Measurements from ENCODE around the gene LIPI.

Gene LIPI

DNA sequence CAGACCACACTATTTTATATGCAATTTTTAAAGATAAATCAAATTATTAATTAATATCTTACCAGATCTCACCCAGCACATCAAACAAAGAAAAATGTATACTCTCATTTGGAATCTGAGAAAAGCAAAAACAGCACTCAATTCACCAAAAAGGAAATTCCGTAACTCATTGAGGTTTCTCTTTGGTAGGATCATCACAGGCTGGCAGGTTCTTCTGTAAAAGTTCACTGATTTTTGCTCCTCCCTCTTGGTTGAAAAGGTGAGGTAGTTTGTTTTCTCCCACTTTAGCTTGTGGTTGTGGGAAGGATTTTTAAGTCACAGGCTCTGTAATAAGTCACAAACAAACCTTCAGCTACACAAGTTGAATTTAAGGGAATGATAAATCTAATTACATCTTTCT, at the start of gene LIPI:
Gene LIPI (minus strand): TSS at position 218 of the 400 bp plus-strand sequence. CDS start 110 bp downstream, at position 108.
- no peak within 1 kb of the TSS for H3K9ac ChIP-seq (ENCODE audit: low read depth in 1 of 2, low read length in 2 of 2)
- H3K9me3 ChIP-seq (ENCODE audit: control insufficient read depth in 1 of 2, low read length in 2 of 2): no peaks in the 10 kb centered on the region
- H3K27me3 ChIP-seq (ENCODE audit: control insufficient read depth in 1 of 2, insufficient read depth in 2 of 2, low read length in 2 of 2): peaks cover 0 to 4% of the 10 kb centered on the region in 2 donors
- no peak within 1 kb of the TSS for H3K27ac ChIP-seq (ENCODE audit: low read depth, low read length)
- H3K4me3 ChIP-seq (ENCODE audit: low read depth in 1 of 2, low read length in 2 of 2): no peak within 1 kb of the TSS
- H3K4me1 ChIP-seq (ENCODE audit: control insufficient read depth in 1 of 2, insufficient read depth in 2 of 2, low read length in 2 of 2): no peaks in the 10 kb centered on the region
- H3K36me3 ChIP-seq (ENCODE audit: control insufficient read depth in 1 of 2, insufficient read depth in 2 of 2, low read length in 2 of 2): no peaks in the 10 kb centered on the region

DNA sequence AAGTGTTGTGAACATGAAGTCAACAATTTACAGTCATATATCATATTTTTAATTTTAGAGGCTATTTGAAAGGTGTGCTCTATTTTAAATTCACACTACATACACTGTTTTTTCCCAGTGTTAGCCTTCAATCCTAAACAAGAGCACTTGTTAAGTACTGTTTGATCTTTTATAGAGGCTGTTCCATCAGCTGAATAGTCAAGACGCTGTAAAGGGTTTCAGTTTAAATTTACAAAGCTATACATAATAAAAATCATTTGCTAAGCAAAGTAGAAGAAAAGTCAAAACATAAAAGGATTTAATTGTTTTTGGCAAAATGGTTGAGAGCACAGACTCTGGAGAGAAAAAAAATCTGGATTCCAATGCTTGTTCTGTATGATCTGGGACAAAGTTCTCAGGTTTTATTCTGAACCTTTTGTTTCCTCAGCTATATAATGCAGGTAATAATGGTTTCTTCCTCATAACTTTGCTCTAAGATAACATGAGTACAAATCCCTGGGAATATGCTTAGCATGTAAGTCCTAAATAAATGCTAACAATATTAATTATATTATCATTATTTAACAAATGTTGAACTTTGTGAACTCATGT, 49.5 kb upstream of the LIPI start:
- Histone ChIP-seq H3K27ac (ENCODE audit: low read depth, low read length) (no peak overlapping the region), H3K4me1 (ENCODE audit: control insufficient read depth in 1 of 2, insufficient read depth in 2 of 2, low read length in 2 of 2) (peaks cover 15 to 19% of the 10 kb centered on the region in 2 donors), H3K9me3 (ENCODE audit: control insufficient read depth in 1 of 2, low read length in 2 of 2) (no peaks in the 10 kb centered on the region), H3K9ac (ENCODE audit: low read depth in 1 of 2, low read length in 2 of 2) (no peak overlapping the region), H3K27me3 (ENCODE audit: control insufficient read depth in 1 of 2, insufficient read depth in 2 of 2, low read length in 2 of 2) (no peaks in the 10 kb centered on the region), H3K4me3 (ENCODE audit: low read depth in 1 of 2, low read length in 2 of 2) (peak overlapping the region in 1 of 2 donors; percentile 42), H3K36me3 (ENCODE audit: control insufficient read depth in 1 of 2, insufficient read depth in 2 of 2, low read length in 2 of 2) (no peaks in the 10 kb centered on the region)

DNA sequence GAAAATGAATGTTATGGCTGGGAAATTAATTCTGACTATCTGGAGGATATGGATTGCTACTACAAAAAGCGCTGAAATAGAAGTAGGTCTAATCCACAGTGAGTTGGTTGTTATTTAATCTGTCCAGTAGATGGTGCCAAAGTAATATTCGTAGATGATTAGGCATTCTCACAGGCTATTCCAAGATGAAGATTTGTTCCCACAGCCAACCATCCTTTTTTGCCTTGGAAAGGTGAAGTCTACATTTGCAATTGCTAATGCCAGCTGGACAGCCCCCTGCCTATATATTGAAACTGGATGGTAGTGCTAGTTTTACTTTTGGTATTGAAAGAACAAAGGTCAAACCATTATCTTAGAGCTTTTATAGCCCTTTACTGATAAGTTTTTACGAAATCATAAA, 49.0 kb upstream of the LIPI start:
- Histone ChIP-seq H3K27me3 (ENCODE audit: control insufficient read depth in 1 of 2, insufficient read depth in 2 of 2, low read length in 2 of 2) (no peaks in the 10 kb centered on the region), H3K4me1 (ENCODE audit: control insufficient read depth in 1 of 2, insufficient read depth in 2 of 2, low read length in 2 of 2) (peaks cover 15 to 19% of the 10 kb centered on the region in 2 donors), H3K9me3 (ENCODE audit: control insufficient read depth in 1 of 2, low read length in 2 of 2) (no peaks in the 10 kb centered on the region)

DNA sequence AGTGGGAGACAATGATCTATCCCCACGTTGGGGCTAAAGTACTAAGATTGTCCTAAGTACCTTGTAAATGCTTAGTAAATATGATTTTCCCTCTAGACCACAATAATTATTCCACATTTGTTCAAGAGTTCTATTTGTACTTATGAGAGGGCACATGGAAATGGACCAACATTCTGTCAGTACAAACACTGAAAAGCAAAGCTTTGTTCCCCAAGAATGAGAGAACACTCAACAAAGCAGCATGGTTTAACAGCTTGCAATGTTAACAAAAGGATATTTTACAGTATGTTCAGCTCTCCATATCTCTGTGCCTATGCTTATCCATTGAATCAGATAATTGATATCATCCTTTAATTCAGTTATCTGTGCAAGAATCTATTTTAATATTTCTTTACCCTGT, 40.6 kb upstream of the LIPI start:
- H3K9ac ChIP-seq (ENCODE audit: low read depth in 1 of 2, low read length in 2 of 2): no peak overlapping the region
- H3K4me3 ChIP-seq (ENCODE audit: low read depth in 1 of 2, low read length in 2 of 2): no peak overlapping the region
- peaks cover 6 to 8% of the 10 kb centered on the region in 2 donors for H3K4me1 ChIP-seq (ENCODE audit: control insufficient read depth in 1 of 2, insufficient read depth in 2 of 2, low read length in 2 of 2)
- no peaks in the 10 kb centered on the region for H3K9me3 ChIP-seq (ENCODE audit: control insufficient read depth in 1 of 2, low read length in 2 of 2)
- no peaks in the 10 kb centered on the region for H3K27me3 ChIP-seq (ENCODE audit: control insufficient read depth in 1 of 2, insufficient read depth in 2 of 2, low read length in 2 of 2)
- H3K36me3 ChIP-seq (ENCODE audit: control insufficient read depth in 1 of 2, insufficient read depth in 2 of 2, low read length in 2 of 2): no peaks in the 10 kb centered on the region
- H3K27ac ChIP-seq (ENCODE audit: low read depth, low read length): no peak overlapping the region

More for the DNA sequence above, 49.0 kb upstream of the LIPI start:
- H3K9ac ChIP-seq (ENCODE audit: low read depth in 1 of 2, low read length in 2 of 2): no peak overlapping the region
- no peaks in the 10 kb centered on the region for H3K36me3 ChIP-seq (ENCODE audit: control insufficient read depth in 1 of 2, insufficient read depth in 2 of 2, low read length in 2 of 2)
- H3K27ac ChIP-seq (ENCODE audit: low read depth, low read length): no peak overlapping the region
- H3K4me3 ChIP-seq (ENCODE audit: low read depth in 1 of 2, low read length in 2 of 2): peak overlapping the region; percentile 38 to 60

DNA sequence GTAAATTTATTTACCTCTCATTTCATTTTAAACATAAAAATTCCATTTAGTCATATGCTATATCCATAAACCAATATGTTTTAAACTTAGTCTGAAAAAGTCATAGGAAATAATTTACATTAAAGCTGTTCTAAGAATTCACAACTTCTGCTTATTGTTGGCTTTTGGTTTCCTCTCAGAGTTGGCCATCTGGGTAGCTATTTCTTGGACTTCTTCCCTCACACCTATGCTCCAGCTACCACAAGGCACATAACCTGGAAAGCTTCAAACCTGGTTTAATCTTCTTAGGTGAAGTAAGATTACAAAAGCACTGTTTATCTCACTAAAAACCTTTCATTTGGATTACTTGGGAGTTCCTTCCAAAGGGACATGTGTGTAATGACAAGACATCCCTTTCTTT, 35.0 kb upstream of the LIPI start:
- Histone ChIP-seq H3K4me1 (ENCODE audit: control insufficient read depth in 1 of 2, insufficient read depth in 2 of 2, low read length in 2 of 2) (no peaks in the 10 kb centered on the region), H3K36me3 (ENCODE audit: control insufficient read depth in 1 of 2, insufficient read depth in 2 of 2, low read length in 2 of 2) (no peaks in the 10 kb centered on the region), H3K9ac (ENCODE audit: low read depth in 1 of 2, low read length in 2 of 2) (no peak overlapping the region), H3K27me3 (ENCODE audit: control insufficient read depth in 1 of 2, insufficient read depth in 2 of 2, low read length in 2 of 2) (no peaks in the 10 kb centered on the region), H3K9me3 (ENCODE audit: control insufficient read depth in 1 of 2, low read length in 2 of 2) (no peaks in the 10 kb centered on the region), H3K4me3 (ENCODE audit: low read depth in 1 of 2, low read length in 2 of 2) (no peak overlapping the region), H3K27ac (ENCODE audit: low read depth, low read length) (no peak overlapping the region)

DNA sequence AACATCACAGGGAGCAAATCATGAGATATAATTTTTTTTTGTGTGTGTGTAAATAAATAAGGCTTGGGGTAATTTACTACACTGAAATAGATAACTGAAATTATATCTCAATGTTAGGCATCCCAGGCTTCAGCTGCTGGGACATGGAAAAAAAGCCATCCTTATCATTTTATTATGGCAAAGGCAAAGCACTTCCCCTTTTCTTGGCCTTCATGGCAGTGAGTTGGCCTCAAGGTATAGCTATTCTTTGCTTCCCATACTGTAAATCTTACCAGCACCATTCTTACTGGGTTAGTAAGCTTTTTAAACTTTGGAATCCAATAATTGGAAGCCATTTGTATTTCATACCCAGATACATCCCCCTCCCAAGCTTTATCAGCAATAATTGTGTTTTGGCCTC, 34.2 kb upstream of the LIPI start:
- H3K4me3 ChIP-seq (ENCODE audit: low read depth in 1 of 2, low read length in 2 of 2): no peak overlapping the region
- H3K4me1 ChIP-seq (ENCODE audit: control insufficient read depth in 1 of 2, insufficient read depth in 2 of 2, low read length in 2 of 2): no peaks in the 10 kb centered on the region
- no peak overlapping the region for H3K27ac ChIP-seq (ENCODE audit: low read depth, low read length)
- H3K36me3 ChIP-seq (ENCODE audit: control insufficient read depth in 1 of 2, insufficient read depth in 2 of 2, low read length in 2 of 2): no peaks in the 10 kb centered on the region
- H3K9me3 ChIP-seq (ENCODE audit: control insufficient read depth in 1 of 2, low read length in 2 of 2): no peaks in the 10 kb centered on the region
- H3K27me3 ChIP-seq (ENCODE audit: control insufficient read depth in 1 of 2, insufficient read depth in 2 of 2, low read length in 2 of 2): no peaks in the 10 kb centered on the region
- no peak overlapping the region for H3K9ac ChIP-seq (ENCODE audit: low read depth in 1 of 2, low read length in 2 of 2)

DNA sequence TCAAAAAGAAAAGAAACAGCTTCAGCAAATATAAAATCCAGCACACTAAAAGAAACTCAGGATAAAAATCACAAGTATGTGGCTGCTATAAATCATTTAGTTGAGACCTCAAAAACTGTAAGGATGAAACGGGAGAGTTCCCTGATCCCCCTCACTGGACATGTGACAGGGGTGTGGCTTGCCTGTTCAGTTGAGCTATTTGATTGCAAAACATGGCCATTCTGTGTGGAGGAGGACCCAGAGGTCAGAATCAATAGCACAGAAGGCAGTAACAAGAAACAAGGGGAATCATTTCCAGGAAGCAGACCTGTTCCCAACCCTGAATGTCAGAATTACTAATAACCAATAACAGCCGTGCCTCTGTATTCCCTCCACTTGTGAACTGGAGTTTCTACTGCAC, 33.1 kb upstream of the LIPI start:
- no peaks in the 10 kb centered on the region for H3K36me3 ChIP-seq (ENCODE audit: control insufficient read depth in 1 of 2, insufficient read depth in 2 of 2, low read length in 2 of 2)
- no peaks in the 10 kb centered on the region for H3K9me3 ChIP-seq (ENCODE audit: control insufficient read depth in 1 of 2, low read length in 2 of 2)
- H3K9ac ChIP-seq (ENCODE audit: low read depth in 1 of 2, low read length in 2 of 2): no peak overlapping the region
- H3K4me3 ChIP-seq (ENCODE audit: low read depth in 1 of 2, low read length in 2 of 2): no peak overlapping the region
- H3K27ac ChIP-seq (ENCODE audit: low read depth, low read length): no peak overlapping the region
- no peaks in the 10 kb centered on the region for H3K27me3 ChIP-seq (ENCODE audit: control insufficient read depth in 1 of 2, insufficient read depth in 2 of 2, low read length in 2 of 2)
- H3K4me1 ChIP-seq (ENCODE audit: control insufficient read depth in 1 of 2, insufficient read depth in 2 of 2, low read length in 2 of 2): no peaks in the 10 kb centered on the region

DNA sequence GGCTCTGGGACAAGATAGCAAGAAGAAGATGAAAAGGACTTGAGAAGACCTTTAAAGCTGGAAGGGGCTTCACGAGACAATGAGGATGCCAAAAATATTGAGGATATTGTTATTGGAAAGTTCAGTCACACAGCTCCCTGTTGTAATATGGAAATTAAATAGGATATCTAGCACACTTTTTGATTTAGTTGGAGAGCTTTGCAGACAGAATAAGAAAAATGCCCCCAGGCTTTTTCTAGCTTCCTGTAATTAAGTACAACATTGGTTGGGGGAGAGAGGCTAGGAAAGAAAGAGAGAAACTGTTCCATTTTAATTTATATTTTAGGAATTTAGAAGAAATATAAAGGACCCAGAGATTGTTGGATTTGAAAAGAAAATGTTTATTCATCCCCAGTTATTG, 32.7 kb upstream of the LIPI start:
- Histone ChIP-seq H3K9me3 (ENCODE audit: control insufficient read depth in 1 of 2, low read length in 2 of 2) (no peaks in the 10 kb centered on the region), H3K4me1 (ENCODE audit: control insufficient read depth in 1 of 2, insufficient read depth in 2 of 2, low read length in 2 of 2) (no peaks in the 10 kb centered on the region), H3K27ac (ENCODE audit: low read depth, low read length) (no peak overlapping the region), H3K4me3 (ENCODE audit: low read depth in 1 of 2, low read length in 2 of 2) (no peak overlapping the region), H3K9ac (ENCODE audit: low read depth in 1 of 2, low read length in 2 of 2) (no peak overlapping the region), H3K27me3 (ENCODE audit: control insufficient read depth in 1 of 2, insufficient read depth in 2 of 2, low read length in 2 of 2) (no peaks in the 10 kb centered on the region), H3K36me3 (ENCODE audit: control insufficient read depth in 1 of 2, insufficient read depth in 2 of 2, low read length in 2 of 2) (no peaks in the 10 kb centered on the region)

DNA sequence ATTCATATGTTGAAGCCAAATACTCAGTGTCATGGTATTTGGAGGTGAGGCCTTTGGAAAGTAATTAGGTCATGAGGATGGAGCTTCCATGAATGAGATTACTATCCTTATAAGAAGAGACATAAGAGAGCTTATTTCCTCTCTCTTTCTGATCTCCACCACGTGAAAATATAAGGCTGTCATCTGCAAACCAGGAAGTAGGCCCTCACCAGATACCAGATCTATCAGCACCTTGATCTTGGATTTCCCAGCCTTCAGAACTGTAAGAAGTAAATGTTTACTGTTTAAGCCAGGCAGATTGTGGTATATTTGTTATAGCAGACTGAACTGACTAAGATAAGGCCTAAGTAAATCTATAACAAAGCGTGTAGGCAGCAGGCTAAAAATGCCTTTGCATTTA, 30.5 kb upstream of the LIPI start:
- Histone ChIP-seq H3K36me3 (ENCODE audit: control insufficient read depth in 1 of 2, insufficient read depth in 2 of 2, low read length in 2 of 2) (no peaks in the 10 kb centered on the region), H3K9me3 (ENCODE audit: control insufficient read depth in 1 of 2, low read length in 2 of 2) (no peaks in the 10 kb centered on the region), H3K27ac (ENCODE audit: low read depth, low read length) (no peak overlapping the region), H3K4me3 (ENCODE audit: low read depth in 1 of 2, low read length in 2 of 2) (no peak overlapping the region), H3K4me1 (ENCODE audit: control insufficient read depth in 1 of 2, insufficient read depth in 2 of 2, low read length in 2 of 2) (no peaks in the 10 kb centered on the region), H3K9ac (ENCODE audit: low read depth in 1 of 2, low read length in 2 of 2) (no peak overlapping the region), H3K27me3 (ENCODE audit: control insufficient read depth in 1 of 2, insufficient read depth in 2 of 2, low read length in 2 of 2) (no peaks in the 10 kb centered on the region)

DNA sequence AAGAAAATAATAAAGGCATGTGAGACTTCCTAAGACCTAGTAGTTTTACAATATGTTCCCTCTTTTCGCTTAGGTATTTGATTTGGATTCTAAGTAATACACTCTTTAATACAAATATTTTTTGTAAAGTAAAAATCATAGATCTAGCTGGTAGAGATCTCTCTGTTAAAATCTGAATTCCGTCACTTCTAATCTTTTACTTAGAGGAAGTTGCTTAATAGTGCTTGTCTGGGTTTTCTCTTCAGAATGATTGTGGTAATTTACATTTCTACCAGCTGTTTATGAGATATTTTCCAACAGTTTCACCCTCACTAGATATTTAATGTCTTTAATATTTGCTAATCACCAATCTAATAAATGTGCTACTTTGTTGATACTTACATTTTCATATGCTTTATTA, 28.5 kb upstream of the LIPI start:
- Histone ChIP-seq H3K4me1 (ENCODE audit: control insufficient read depth in 1 of 2, insufficient read depth in 2 of 2, low read length in 2 of 2) (no peaks in the 10 kb centered on the region), H3K9me3 (ENCODE audit: control insufficient read depth in 1 of 2, low read length in 2 of 2) (no peaks in the 10 kb centered on the region), H3K9ac (ENCODE audit: low read depth in 1 of 2, low read length in 2 of 2) (no peak overlapping the region), H3K4me3 (ENCODE audit: low read depth in 1 of 2, low read length in 2 of 2) (no peak overlapping the region), H3K27me3 (ENCODE audit: control insufficient read depth in 1 of 2, insufficient read depth in 2 of 2, low read length in 2 of 2) (no peaks in the 10 kb centered on the region), H3K36me3 (ENCODE audit: control insufficient read depth in 1 of 2, insufficient read depth in 2 of 2, low read length in 2 of 2) (no peaks in the 10 kb centered on the region), H3K27ac (ENCODE audit: low read depth, low read length) (no peak overlapping the region)

DNA sequence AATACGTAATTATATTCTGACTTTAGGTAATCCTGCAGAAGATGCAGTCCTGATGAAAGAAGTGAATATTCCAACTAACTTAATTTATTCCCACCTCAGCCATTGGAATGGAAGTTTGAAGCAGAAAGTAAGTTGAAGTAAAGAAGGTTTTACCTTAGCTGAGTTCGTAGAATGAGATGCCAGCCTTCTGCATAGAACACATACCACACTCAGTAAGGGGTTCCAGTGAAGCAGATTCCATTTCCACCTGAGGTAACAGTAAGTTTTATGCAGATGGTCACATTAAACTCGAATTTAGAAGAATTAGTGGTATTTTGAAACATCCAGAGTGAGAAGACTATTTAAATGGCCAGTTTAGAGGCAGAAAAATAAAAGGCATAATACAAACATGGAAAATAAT, 25.4 kb upstream of the LIPI start:
- Histone ChIP-seq H3K9me3 (ENCODE audit: control insufficient read depth in 1 of 2, low read length in 2 of 2) (no peaks in the 10 kb centered on the region), H3K27me3 (ENCODE audit: control insufficient read depth in 1 of 2, insufficient read depth in 2 of 2, low read length in 2 of 2) (no peaks in the 10 kb centered on the region), H3K27ac (ENCODE audit: low read depth, low read length) (no peak overlapping the region), H3K4me3 (ENCODE audit: low read depth in 1 of 2, low read length in 2 of 2) (no peak overlapping the region), H3K4me1 (ENCODE audit: control insufficient read depth in 1 of 2, insufficient read depth in 2 of 2, low read length in 2 of 2) (no peaks in the 10 kb centered on the region), H3K36me3 (ENCODE audit: control insufficient read depth in 1 of 2, insufficient read depth in 2 of 2, low read length in 2 of 2) (no peaks in the 10 kb centered on the region), H3K9ac (ENCODE audit: low read depth in 1 of 2, low read length in 2 of 2) (no peak overlapping the region)
